HL-60 (cell line): ENCODE data around the gene CCM2.

Source experiments
- CTCF ChIP-seq: IDR thresholded peaks from one replicate; pipeline ENCODE4 v1.5.1; 2011; ENCODE audit warnings: low read length, control low read depth, inconsistent platforms; ENCODE audit not compliant: insufficient read depth
- POLR2AphosphoS5 ChIP-seq: IDR thresholded peaks from 2 replicates; pipeline ENCODE4 v1.6.1; 2012; ENCODE audit warnings: low read depth
- REST ChIP-seq: IDR thresholded peaks from 2 replicates; pipeline ENCODE4 v1.6.1; 2012; ENCODE audit warnings: low read depth; ENCODE audit not compliant: insufficient replicate concordance

DNA sequence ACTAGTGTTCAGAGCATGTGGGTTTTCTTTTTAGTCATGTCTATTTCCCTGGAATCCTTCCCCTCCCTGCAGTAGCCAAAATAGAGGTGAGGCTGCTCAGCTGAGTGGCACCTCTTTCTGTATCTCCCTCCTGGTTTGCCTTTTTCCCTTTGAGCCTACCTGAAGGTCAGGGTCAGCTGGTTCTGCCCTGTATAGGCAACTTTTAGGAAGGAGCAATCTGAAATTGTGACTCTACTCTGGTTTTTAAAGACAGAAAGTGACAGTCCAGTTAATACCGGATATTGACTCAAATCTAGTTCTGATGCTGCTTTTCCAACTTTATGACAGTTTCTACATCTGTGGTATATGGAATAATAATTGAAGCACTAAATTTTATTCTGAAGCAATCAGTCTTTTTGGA is 26.0 kb downstream of the CCM2 start:
- no peak for TF ChIP-seq POLR2AphosphoS5
- no peak for TF ChIP-seq REST
- TF ChIP-seq CTCF: no peak
